HG03097 (cell line): ENCODE data around the gene NCOA6.
A peak's percentile ranks its signal among the peaks of the same experiment; 100 is the strongest.

Experiments used
- ATAC-seq: cut with Tn5 transposase; IDR thresholded peaks from one replicate; pipeline ENCODE4 v1.9.1; 2021; ENCODE audit not compliant: unreplicated experiment, low FRiP score

The NCOA6 gene

DNA sequence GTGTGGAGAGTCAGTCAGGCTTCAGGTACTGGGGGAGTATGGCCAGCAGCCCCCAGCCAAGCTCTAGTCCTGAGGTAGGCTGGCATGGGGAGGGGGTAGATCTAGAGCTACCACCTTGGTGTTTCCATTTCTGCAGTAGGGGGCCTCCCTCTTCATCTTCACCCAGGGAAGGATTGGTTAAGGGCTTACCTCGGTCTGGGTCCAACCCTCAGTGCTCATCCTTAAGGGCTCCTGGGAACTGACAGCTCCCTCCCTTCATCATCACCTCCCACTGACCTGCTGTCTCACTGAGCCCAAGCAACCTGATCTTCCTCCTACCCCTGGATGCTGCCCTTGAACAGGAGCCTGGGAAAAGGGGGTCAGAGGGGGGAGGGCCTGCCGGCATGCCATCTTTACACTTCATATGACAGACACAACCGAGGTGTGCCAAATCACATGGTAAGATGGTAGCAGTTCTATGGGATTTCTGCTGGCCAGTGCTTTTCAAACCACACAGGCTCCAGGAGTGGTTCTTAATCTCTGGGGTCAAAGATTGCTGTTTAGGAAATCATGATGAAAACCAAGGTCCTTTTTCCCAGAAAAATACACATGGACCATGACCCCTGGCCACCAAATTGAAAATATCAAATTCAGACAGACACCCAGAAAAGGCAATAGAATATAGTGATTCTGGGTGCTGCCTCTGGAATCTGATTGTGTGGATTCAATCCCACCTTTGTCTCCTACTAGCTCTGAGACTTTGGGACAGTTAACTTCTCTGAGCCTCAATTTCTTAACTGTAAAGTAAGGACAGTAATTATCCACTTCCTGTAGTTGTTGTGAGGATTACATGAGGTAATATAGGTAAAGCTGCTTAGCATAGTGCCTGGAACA is 118.3 kb downstream of the NCOA6 start:
- ATAC-seq: no peak

DNA sequence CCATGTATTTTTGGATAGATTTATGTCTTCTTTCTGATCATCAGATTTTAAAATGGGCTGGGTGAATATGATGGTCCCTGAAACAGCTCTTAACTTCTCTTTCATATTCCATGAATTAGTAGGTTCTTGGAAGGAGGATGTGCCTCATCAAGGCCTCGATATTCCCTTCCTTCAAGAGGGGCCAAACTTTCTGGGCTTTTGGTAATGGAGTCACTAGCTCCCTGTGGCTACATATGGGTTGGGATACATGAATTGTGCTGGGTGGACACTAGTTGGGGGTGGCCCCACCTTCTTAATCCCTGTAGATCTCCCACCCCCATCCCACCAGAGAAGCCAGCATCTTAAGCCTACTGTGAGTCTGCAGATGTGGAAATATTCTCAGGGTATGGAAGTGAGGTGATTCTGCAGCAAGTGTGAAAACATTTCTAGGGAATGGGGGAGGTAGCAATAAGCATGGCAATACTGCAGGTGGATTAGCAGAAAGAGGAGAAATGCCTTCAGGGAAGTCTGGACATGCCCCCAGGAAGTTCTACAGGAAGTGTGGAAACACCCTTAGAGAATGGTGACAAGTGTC is 119.1 kb downstream of the NCOA6 start:
- no peak for ATAC-seq

- no peak for ATAC-seq
These were observed 119.8 kb downstream of the NCOA6 start for GRCh38 chr20:34705397-34706301.

GRCh38 chr20:34705008-34705396 is 120.4 kb downstream of the NCOA6 start:
- ATAC-seq: no peak

DNA sequence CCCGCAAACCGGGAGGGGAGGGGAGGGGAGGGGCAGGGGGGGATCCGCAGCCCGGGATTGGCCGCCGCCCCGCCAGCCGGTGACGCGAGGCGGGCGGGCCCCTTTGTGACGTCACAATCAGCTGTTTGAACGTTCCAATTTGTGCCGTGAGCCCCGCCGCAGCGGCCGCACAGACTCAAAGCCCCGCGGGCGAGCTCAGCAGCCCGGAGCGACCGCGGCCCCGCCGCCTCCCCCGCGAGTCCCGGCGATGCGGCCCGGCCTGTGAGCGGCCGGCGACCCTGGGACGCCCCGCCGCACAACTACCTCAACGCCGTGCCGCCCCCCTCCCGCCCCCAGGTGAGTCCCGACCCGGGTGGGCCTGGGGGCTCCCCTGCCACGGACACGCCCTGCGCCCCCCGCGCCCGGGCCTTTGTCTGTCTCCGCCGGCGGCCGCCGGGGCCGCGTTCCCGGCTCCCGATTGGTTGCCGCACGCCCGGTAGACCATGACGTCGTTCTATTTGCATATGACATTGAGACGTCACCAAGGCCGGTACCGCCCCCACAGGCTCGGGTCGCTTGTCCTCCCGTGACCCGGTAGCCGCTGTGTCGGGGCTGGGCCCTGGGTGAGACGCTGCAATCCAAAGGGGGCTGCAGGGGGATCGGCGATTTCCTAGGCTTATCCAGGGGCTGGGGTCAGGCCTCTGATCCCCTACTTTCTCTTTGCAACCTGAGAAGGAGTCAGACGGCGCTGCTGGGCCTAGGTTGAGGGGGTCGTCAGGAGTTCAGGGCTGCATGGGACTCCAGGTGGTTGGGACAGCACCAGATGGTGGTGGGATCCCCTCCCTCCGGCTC is 121.1 kb downstream of the NCOA6 start, which contains the start of gene TP53INP2:
Gene TP53INP2, plus strand, starts transcription at position 168 of the 831 bp plus-strand sequence. CDS start 4,396 bp downstream, outside the sequence.
- ATAC-seq: peak; percentile 46

DNA sequence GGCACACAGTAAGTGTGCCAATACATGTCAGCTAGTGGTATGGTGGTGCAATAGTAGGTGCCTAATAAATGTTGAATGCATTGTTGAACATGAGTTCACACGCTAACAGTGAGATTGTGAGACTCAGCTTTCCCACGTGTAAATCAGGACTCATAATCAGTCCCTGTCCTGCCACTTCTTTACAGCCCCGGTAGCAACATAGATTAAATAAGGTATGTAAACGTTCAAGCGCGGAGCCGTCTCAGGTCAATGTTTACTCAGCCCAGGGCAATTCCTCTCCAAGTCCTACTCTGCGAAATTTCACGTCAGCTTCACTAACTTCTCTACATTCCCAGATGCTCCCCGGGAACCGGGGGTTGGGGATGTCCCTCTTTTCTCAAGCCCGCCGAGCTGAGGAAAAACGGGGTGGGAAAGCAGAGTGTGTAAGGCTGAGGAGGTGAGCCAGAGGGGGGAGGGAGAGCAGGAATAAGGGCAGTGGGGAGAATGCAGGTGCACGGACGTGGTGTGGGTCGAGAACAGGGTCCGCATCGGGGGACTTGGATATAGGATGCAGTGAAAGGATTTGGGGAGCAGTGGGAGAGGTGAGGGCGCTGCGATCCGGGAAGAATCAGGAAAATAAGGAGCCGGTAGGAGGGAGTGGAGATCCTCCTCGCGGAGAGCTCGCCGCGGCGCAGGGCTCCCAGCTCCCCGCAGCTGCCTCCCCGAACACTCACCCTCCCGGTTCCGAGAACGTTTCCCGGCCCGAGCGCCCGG is 121.9 kb downstream of the NCOA6 start:
- ATAC-seq: no peak

- no peak for ATAC-seq
These were observed 122.4 kb downstream of the NCOA6 start for GRCh38 chr20:34703061-34703423.

DNA sequence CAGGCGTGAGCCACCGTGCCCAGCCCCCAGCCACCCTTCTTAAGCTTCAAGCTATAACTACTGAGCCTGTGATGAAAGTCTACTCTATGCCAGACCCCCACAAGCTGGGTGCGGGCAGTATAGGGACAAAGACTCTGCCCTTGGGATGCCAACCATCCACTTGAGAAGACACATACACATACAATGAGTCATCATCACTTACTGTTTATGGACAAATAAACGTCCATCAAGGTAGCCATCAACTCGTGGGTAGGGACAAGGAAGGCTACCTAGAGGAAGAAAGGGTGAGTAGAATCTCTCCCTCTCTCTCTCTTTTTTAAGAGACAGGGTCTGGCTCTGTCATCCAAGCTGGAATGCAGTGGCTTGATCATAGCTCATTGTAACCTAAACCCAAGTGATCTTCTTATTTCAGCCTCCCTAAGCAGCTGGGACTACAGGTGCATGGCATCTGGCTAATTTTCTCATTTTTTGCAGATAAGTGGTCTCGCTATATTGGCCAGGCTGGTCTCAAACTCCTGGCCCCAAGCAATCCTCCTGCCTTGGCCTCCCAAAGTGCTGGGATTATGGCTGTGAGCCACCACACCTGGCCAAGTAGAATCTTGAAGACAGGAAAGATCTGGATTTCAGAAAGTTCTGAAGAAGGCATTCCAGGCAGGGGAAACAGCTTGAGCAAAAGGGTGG is 123.9 kb downstream of the NCOA6 start:
- ATAC-seq: no peak

- no peak for ATAC-seq
These were observed 132.0 kb downstream of the NCOA6 start for GRCh38 chr20:34693414-34693813.

- ATAC-seq: no peak
These were observed 133.6 kb downstream of the NCOA6 start for GRCh38 chr20:34691838-34692237.

- no peak for ATAC-seq
These were observed 136.0 kb downstream of the NCOA6 start for GRCh38 chr20:34689486-34689885.

GRCh38 chr20:34683667-34684066 is 141.8 kb downstream of the NCOA6 start:
- ATAC-seq: no peak

- ATAC-seq: no peak
These were observed 144.8 kb downstream of the NCOA6 start for GRCh38 chr20:34680586-34681175.

GRCh38 chr20:34676642-34677373 is 148.6 kb downstream of the NCOA6 start, which contains the start of gene PIGU:
PIGU (minus strand) TSS chr20:34677092; CDS start chr20:34677085, 7 bp downstream.
- ATAC-seq: peak; percentile 94

DNA sequence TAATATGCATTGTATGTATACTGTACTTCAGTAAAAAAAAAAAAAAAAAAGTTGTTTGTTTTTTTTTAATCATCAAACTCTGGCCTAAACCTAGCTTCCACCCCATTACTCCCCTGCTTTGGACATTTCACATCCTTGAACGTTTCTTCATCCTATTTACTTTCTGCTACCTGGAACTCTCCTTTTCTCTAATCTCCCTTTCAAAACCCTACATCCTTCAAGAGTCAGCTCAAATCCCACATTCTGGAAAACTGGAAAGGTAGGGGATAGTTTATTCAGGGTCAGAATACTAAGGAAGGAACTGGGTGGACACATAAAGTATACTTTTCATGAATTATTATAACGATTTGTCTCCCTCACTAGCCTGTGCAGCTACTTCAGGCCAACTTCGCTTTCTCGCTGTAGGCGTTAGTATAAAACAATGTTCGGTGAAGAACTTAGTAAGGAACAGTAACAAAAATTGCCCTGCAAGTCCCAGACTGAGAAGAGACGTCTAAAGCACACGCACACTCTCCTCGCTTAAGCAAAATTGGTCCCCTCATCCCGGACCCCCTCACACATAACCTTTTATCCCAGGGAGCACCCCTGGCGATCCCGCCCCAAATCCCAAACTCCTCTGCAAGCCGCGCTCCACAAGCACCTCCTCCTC is 149.3 kb downstream of the NCOA6 start:
- peak; percentile 3 for ATAC-seq

GRCh38 chr20:34675561-34675960 is 149.9 kb downstream of the NCOA6 start:
- ATAC-seq: no peak

DNA sequence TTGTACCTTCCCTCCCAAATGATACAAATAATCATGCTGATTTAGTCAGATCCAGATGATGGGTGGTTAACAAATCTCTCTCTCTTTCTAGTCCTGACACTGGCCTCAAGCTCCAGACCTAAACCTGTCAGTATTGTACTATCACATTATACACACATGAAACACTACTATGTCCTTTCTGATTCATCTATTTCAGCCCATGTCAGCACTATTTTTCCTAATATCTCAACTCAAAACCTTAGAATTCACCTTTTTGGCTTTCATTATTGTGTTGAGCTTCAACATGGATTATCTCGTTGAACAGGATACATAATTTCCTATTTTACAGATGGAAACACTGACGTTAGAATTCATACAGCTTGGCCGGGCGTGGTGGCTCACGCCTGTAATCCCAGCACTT is 152.0 kb downstream of the NCOA6 start:
- no peak for ATAC-seq
